Upper lobe of left lung (tissue), 4 donors: ENCODE results near the gene PRXL2A.

Source experiments
- CTCF ChIP-seq, 6 experiments: fragments of 450-650 bp in 4 of 6; fragments of 200-600 bp in 2 of 6; sonication (generic) in 2 of 6; IDR thresholded peaks; one replicate each; pipeline ENCODE4 v1.5.1; 2016 to 2019; ENCODE audit warnings: antibody characterized with exemption in 6 of 6
- EP300 ChIP-seq, 4 donors: sonication (generic); formaldehyde crosslinking; IDR thresholded peaks; one replicate each; pipeline ENCODE4 v1.5.1; 2017; ENCODE audit warnings: antibody characterized with exemption in 4 of 4, control low read depth in 2 of 4
- POLR2A ChIP-seq, 4 donors: fragments of 450-650 bp; IDR thresholded peaks; one replicate each; pipeline ENCODE4 v1.5.1; 2016 to 2017; ENCODE audit warnings: antibody characterized with exemption in 4 of 4, mild to moderate bottlenecking in 2 of 4
- POLR2AphosphoS5 ChIP-seq, 2 donors: sonication (generic); formaldehyde crosslinking; IDR thresholded peaks; one replicate each; pipeline ENCODE4 v1.5.1; 2017; ENCODE audit warnings: antibody characterized with exemption in 2 of 2

- TF ChIP-seq CTCF (IDR thresholded peaks at IDR 0.05) (no peak), POLR2A (IDR thresholded peaks at IDR 0.05) (no peak), POLR2AphosphoS5 (IDR thresholded peaks at IDR 0.05) (no peak), EP300 (IDR thresholded peaks at IDR 0.05) (no peak)
Observed at GRCh38 chr10:80474941-80475340, 66.6 kb downstream of the PRXL2A start.
